ENCODE data around the gene SPATA16. TPM values are rescaled to one million over a fixed set of nuclear protein-coding genes. Genes with fewer than 3 reads are reported as not detected.

The SPATA16 gene
- total and polyA plus RNA-seq, 2 experiments from 2014 or later = not detected

DNA sequence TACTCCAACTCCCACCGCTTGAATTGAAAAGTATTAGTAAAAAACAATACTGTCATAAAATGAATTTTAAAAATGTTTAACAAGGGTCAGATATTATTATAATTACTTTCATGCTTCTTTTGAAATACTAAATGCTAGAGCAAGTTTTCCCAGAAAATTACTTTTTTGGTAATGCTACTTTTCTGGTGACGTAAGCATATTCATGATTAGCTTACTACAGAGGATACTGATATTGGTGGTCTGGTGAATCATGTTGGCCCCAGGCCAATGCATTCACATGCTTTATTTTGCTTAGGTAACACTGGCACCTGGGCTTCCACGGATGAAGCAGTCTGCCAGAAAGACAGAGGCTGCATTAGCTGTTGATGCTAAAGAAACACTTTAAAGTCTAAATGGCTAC is 12.4 kb downstream of the SPATA16 start:
- TF ChIP-seq EZH2 (IDR thresholded peaks at IDR 0.05; ENCODE audit: borderline replicate concordance) (no peak), EZH2phosphoT487 (IDR thresholded peaks at IDR 0.05; ENCODE audit: low read depth, severe bottlenecking, unreplicated experiment) (no peak)
- TF ChIP-seq, protein P1, sequence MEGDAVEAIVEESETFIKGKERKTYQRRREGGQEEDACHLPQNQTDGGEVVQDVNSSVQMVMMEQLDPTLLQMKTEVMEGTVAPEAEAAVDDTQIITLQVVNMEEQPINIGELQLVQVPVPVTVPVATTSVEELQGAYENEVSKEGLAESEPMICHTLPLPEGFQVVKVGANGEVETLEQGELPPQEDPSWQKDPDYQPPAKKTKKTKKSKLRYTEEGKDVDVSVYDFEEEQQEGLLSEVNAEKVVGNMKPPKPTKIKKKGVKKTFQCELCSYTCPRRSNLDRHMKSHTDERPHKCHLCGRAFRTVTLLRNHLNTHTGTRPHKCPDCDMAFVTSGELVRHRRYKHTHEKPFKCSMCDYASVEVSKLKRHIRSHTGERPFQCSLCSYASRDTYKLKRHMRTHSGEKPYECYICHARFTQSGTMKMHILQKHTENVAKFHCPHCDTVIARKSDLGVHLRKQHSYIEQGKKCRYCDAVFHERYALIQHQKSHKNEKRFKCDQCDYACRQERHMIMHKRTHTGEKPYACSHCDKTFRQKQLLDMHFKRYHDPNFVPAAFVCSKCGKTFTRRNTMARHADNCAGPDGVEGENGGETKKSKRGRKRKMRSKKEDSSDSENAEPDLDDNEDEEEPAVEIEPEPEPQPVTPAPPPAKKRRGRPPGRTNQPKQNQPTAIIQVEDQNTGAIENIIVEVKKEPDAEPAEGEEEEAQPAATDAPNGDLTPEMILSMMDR (IDR thresholded peaks at IDR 0.05; ENCODE audit: poor library complexity) = no peak
- H3K27ac ChIP-seq = no peak overlapping the region
- no peak for DNase-seq (ENCODE audit: low spot score)
- H2AFZ ChIP-seq = no peak overlapping the region
- no peak overlapping the region for H3K4me2 ChIP-seq
- no peaks in the 10 kb centered on the region for H3K9me3 ChIP-seq (ENCODE audit: low read depth)
- H3K36me3 ChIP-seq (replicated peaks; ENCODE audit: insufficient read depth, low read depth) = no peaks in the 10 kb centered on the region
- no peaks in the 10 kb centered on the region for H3K27me3 ChIP-seq
- no peaks in the 10 kb centered on the region for H3K4me1 ChIP-seq (ENCODE audit: insufficient read depth)
- no peaks in the 10 kb centered on the region for H4K20me1 ChIP-seq (ENCODE audit: insufficient read depth, poor library complexity, severe bottlenecking)
- no peak overlapping the region for H3K4me3 ChIP-seq
- WGBS (ENCODE audit: low lambda C conversion rate, missing lambda C conversion rate) = 89% methylated on average over 3 of the region's 3 CpGs
- H3K9me2 ChIP-seq (replicated peaks; ENCODE audit: insufficient read depth) = no peaks in the 10 kb centered on the region
- H3K79me2 ChIP-seq = no peaks in the 10 kb centered on the region

DNA sequence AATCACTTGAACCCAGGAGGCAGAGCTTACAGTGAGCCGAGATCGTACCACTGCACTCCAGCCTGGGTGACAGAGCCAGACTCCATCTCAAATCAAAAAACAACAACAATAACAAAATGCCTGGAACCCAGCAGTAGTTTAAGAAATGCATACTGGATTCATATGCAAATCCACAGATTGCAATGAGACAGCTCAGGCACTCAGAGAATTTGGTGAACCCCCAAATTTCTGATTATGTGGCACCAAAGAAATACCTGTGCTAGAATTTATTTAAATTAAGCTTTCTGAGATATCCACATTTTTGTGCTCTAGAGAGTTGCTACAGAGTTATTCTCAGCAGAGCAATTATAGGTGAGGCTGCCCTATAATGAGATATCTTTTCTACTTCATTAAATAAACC is 29.7 kb downstream of the SPATA16 start:
- no peak overlapping the region for H3K4me2 ChIP-seq
- no peaks in the 10 kb centered on the region for H3K36me3 ChIP-seq (replicated peaks; ENCODE audit: insufficient read depth, low read depth)
- no peaks in the 10 kb centered on the region for H3K9me2 ChIP-seq (replicated peaks; ENCODE audit: insufficient read depth)
- 95% methylated on average over 2 of the region's 2 CpGs for WGBS (ENCODE audit: low lambda C conversion rate, missing lambda C conversion rate)
- no peak overlapping the region for H2AFZ ChIP-seq
- H3K79me2 ChIP-seq = no peaks in the 10 kb centered on the region
- H3K9me3 ChIP-seq (ENCODE audit: low read depth) = no peaks in the 10 kb centered on the region
- no peak overlapping the region for H3K4me3 ChIP-seq
- H3K27ac ChIP-seq = no peak overlapping the region
- no peaks in the 10 kb centered on the region for H3K4me1 ChIP-seq (ENCODE audit: insufficient read depth)
- H3K27me3 ChIP-seq = no peaks in the 10 kb centered on the region
- H4K20me1 ChIP-seq (ENCODE audit: insufficient read depth, poor library complexity, severe bottlenecking) = no peaks in the 10 kb centered on the region
- DNase-seq (ENCODE audit: low spot score) = no peak
- TF ChIP-seq, protein P1 (IDR thresholded peaks at IDR 0.05; ENCODE audit: poor library complexity) = no peak
- TF ChIP-seq EZH2phosphoT487 (IDR thresholded peaks at IDR 0.05; ENCODE audit: low read depth, severe bottlenecking, unreplicated experiment) (no peak), EZH2 (IDR thresholded peaks at IDR 0.05; ENCODE audit: borderline replicate concordance) (no peak)

DNA sequence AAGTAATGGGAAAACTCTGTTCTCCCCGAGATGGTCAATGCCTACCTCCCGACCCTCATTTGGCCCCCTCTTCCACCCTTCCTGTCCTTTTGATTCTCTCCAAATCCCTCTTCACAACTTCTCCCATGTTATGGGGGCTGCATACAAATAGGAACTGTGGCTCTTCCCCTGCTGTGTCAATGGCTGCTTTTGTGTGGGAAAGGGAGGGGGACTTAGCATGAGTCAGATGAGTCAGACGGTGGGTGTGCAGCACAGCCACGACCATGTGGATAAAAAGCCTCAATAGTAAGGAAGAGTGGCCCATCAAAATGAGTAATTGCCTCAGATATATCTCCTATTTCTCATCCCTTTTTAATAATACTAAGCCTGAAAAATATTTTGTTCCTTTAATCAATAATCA is 31.9 kb downstream of the SPATA16 start:
- no peak overlapping the region for H3K4me3 ChIP-seq
- WGBS (ENCODE audit: low lambda C conversion rate, missing lambda C conversion rate) = 51% methylated on average over 4 of the region's 4 CpGs
- no peaks in the 10 kb centered on the region for H3K9me3 ChIP-seq (ENCODE audit: low read depth)
- no peak overlapping the region for H2AFZ ChIP-seq
- no peak overlapping the region for H3K27ac ChIP-seq
- TF ChIP-seq, protein P1 (IDR thresholded peaks at IDR 0.05; ENCODE audit: poor library complexity) = no peak
- no peak for TF ChIP-seq EZH2phosphoT487 (IDR thresholded peaks at IDR 0.05; ENCODE audit: low read depth, severe bottlenecking, unreplicated experiment)
- TF ChIP-seq EZH2 (IDR thresholded peaks at IDR 0.05; ENCODE audit: borderline replicate concordance) = no peak
- H3K27me3 ChIP-seq = no peaks in the 10 kb centered on the region
- no peaks in the 10 kb centered on the region for H3K79me2 ChIP-seq
- no peak overlapping the region for H3K4me2 ChIP-seq
- DNase-seq (ENCODE audit: low spot score) = no peak
- no peaks in the 10 kb centered on the region for H3K36me3 ChIP-seq (replicated peaks; ENCODE audit: insufficient read depth, low read depth)
- H3K4me1 ChIP-seq (ENCODE audit: insufficient read depth) = no peaks in the 10 kb centered on the region
- no peaks in the 10 kb centered on the region for H3K9me2 ChIP-seq (replicated peaks; ENCODE audit: insufficient read depth)
- H4K20me1 ChIP-seq (ENCODE audit: insufficient read depth, poor library complexity, severe bottlenecking) = no peaks in the 10 kb centered on the region

DNA sequence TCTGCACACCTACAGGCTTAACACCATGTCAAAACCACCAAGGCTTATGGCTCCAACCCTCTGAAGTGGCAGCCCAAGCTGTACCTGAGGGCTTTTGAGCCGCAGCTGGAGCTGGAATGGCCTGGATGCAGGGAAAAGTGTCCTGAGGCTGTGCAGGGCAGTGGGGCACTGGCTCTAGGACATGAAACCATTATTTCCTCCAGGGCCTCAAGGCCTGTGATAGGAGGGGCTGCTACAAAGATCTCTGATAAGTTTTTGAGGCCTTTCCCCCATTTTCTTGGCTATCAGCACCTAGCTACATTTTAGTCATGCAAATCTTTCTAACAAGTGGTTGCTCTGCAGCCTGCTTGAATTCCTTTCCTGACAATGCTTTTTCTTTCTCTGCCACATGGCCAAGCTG is 37.6 kb downstream of the SPATA16 start:
- H3K9me3 ChIP-seq (ENCODE audit: low read depth) = no peaks in the 10 kb centered on the region
- H3K4me2 ChIP-seq = no peak overlapping the region
- no peak for DNase-seq (ENCODE audit: low spot score)
- no peaks in the 10 kb centered on the region for H3K27me3 ChIP-seq
- no peak for TF ChIP-seq EZH2phosphoT487 (IDR thresholded peaks at IDR 0.05; ENCODE audit: low read depth, severe bottlenecking, unreplicated experiment)
- no peaks in the 10 kb centered on the region for H3K9me2 ChIP-seq (replicated peaks; ENCODE audit: insufficient read depth)
- no peak overlapping the region for H3K4me3 ChIP-seq
- WGBS (ENCODE audit: low lambda C conversion rate, missing lambda C conversion rate) = 94% methylated on average over 1 of the region's 1 CpG
- no peaks in the 10 kb centered on the region for H4K20me1 ChIP-seq (ENCODE audit: insufficient read depth, poor library complexity, severe bottlenecking)
- H3K36me3 ChIP-seq (replicated peaks; ENCODE audit: insufficient read depth, low read depth) = no peaks in the 10 kb centered on the region
- no peak overlapping the region for H3K27ac ChIP-seq
- H3K79me2 ChIP-seq = no peaks in the 10 kb centered on the region
- no peaks in the 10 kb centered on the region for H3K4me1 ChIP-seq (ENCODE audit: insufficient read depth)
- no peak overlapping the region for H2AFZ ChIP-seq
